ENCODE data around the gene PIK3AP1. TPM values are rescaled to one million over a fixed set of nuclear protein-coding genes. Genes with fewer than 3 reads are reported as not detected.

The PIK3AP1 gene
- total and polyA plus RNA-seq, 2 of the 13 experiments (the other 11 are each of a cell fraction or from before 2014, with no cell fraction given) = 3.6 to 13.8 TPM

DNA sequence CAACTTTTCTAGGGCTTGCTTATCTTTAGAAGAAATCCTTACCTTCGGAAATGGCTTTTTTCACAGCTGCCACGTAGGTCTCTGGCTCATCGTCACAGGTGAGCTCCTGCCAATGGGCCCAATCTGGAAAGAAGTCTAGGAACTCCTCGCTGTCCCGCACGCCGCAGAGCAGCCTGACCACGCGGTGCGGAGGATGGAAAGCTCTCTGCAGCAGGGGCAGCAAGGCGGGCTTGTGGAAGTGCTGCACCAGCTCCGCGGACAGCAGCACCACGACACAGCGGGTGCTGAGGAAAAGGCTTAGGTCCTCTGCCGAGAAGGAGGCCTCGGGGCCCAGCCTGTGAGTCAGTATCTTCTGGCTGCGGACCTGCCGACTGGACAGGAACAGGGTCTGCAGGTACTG is 10.8 kb downstream of the PIK3AP1 start (continued):
- TF ChIP-seq, protein P1, sequence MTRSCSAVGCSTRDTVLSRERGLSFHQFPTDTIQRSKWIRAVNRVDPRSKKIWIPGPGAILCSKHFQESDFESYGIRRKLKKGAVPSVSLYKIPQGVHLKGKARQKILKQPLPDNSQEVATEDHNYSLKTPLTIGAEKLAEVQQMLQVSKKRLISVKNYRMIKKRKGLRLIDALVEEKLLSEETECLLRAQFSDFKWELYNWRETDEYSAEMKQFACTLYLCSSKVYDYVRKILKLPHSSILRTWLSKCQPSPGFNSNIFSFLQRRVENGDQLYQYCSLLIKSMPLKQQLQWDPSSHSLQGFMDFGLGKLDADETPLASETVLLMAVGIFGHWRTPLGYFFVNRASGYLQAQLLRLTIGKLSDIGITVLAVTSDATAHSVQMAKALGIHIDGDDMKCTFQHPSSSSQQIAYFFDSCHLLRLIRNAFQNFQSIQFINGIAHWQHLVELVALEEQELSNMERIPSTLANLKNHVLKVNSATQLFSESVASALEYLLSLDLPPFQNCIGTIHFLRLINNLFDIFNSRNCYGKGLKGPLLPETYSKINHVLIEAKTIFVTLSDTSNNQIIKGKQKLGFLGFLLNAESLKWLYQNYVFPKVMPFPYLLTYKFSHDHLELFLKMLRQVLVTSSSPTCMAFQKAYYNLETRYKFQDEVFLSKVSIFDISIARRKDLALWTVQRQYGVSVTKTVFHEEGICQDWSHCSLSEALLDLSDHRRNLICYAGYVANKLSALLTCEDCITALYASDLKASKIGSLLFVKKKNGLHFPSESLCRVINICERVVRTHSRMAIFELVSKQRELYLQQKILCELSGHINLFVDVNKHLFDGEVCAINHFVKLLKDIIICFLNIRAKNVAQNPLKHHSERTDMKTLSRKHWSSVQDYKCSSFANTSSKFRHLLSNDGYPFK (CRISPR knock-in tag; IDR thresholded peaks at IDR 0.05; ENCODE audit: borderline replicate concordance) = no peak
- TF ChIP-seq SRY (CRISPR knock-in tag; IDR thresholded peaks at IDR 0.05) (no peak), RFX1 (IDR thresholded peaks at IDR 0.05) (no peak), ZNF543 (CRISPR knock-in tag; IDR thresholded peaks at IDR 0.05) (no peak), SIX4 (CRISPR knock-in tag; IDR thresholded peaks at IDR 0.05) (no peak), ZNF747 (CRISPR knock-in tag; IDR thresholded peaks at IDR 0.05; ENCODE audit: borderline replicate concordance) (no peak), ZNF773 (CRISPR knock-in tag; IDR thresholded peaks at IDR 0.05; ENCODE audit: borderline replicate concordance) (no peak), ZNF816 (CRISPR knock-in tag; IDR thresholded peaks at IDR 0.05; ENCODE audit: borderline replicate concordance) (no peak), NAIF1 (CRISPR knock-in tag; IDR thresholded peaks at IDR 0.05; ENCODE audit: borderline replicate concordance) (no peak), GABPA (IDR thresholded peaks at IDR 0.05; ENCODE audit: low read depth, low read length) (no peak), GABPA (CRISPR knock-in tag; IDR thresholded peaks at IDR 0.05; ENCODE audit: low read depth) (no peak), ZNF230 (CRISPR knock-in tag; IDR thresholded peaks at IDR 0.05) (no peak)

DNA sequence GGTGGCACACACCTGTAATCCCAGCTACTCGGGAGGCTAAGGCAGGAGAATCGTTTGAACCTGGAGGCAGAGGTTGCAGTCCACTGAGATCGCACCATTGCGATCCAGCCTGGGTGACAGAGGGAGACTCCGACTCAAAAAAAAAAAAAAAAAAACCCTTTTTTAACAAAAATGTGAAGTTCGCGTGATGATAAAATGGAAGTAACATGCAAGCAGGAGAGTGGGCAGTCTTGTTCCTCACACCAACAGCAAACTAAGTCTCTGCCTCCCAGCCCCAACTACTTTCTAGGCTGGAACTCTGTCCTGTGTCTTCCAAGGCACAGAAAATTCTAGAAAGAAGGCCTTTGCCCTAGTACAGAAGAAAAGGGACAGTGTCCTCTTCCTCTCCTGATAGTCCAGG is 11.3 kb downstream of the PIK3AP1 start:
- Histone ChIP-seq H3K9ac (ENCODE audit: insufficient read depth, low read depth, low read length) (no peak overlapping the region), H3K4me2 (ENCODE audit: low read depth, low read length) (no peak overlapping the region), H3K9me3 (ENCODE audit: low read length) (no peaks in the 10 kb centered on the region), H2AFZ (ENCODE audit: low read length) (no peak overlapping the region), H3K79me2 (ENCODE audit: insufficient read depth, low read length) (no peaks in the 10 kb centered on the region), H3K4me3 (replicated peaks in 1 of 3; ENCODE audit: insufficient read depth in 1 of 3, low read depth in 2 of 3, low read length in 3 of 3) (no peak overlapping the region), H3K27me3 (ENCODE audit: control insufficient read depth in 1 of 2, insufficient read depth in 2 of 2, low read length in 2 of 2) (no peaks in the 10 kb centered on the region), H3K27ac (ENCODE audit: extremely low read length, insufficient read depth, low read length) (no peak overlapping the region), H4K20me1 (ENCODE audit: insufficient read depth, low read length) (no peaks in the 10 kb centered on the region), H3K36me3 (replicated peaks in 1 of 2; ENCODE audit: control insufficient read depth in 1 of 2, insufficient read depth in 2 of 2, low read length in 2 of 2) (no peaks in the 10 kb centered on the region), H3K4me1 (ENCODE audit: insufficient read depth, low read length) (peaks cover 4% of the 10 kb centered on the region)
- BruUV-seq (replicated peaks) = no TSS peak
- ChIA-PET CTCF (ENCODE audit: low intra/inter-chr PET ratio, low total read pairs) (no interaction called here), POLR2A (no interaction called here)
- no peak for DNase-seq (ENCODE audit: low spot score)
- ATAC-seq = no peak
- no peak for FAIRE-seq
- intact Hi-C loops (cut with micrococcal nuclease; ENCODE audit: unreplicated experiment) (no loop called here), in situ Hi-C loops (cut with HindIII; ENCODE audit: extremely low pct_ligation_motif_present, low pct_unique_long_range_greater_than_20kb) (no loop called here)
- WGBS (ENCODE audit: low lambda C conversion rate) = 85% methylated on average over 7 of the region's 7 CpGs
- no peak for TF ChIP-seq GATAD2A (CRISPR knock-in tag; IDR thresholded peaks at IDR 0.05)
- TF ChIP-seq PTBP1 (IDR thresholded peaks at IDR 0.05; ENCODE audit: low read depth, low read length, poor library complexity, severe bottlenecking) = no peak
- TF ChIP-seq ZNF160 (CRISPR knock-in tag; IDR thresholded peaks at IDR 0.05) = no peak
- TF ChIP-seq ARID5B (CRISPR knock-in tag; IDR thresholded peaks at IDR 0.05) = no peak
- TF ChIP-seq ZNF367 (CRISPR knock-in tag; IDR thresholded peaks at IDR 0.05; ENCODE audit: borderline replicate concordance) = no peak
- no peak for TF ChIP-seq RBAK (CRISPR knock-in tag; IDR thresholded peaks at IDR 0.05)
- TF ChIP-seq RXRA (CRISPR knock-in tag; IDR thresholded peaks at IDR 0.05) = no peak
- no peak for TF ChIP-seq NR2F2 (IDR thresholded peaks at IDR 0.05; ENCODE audit: borderline replicate concordance, low read depth)
- no peak for TF ChIP-seq SYNCRIP (IDR thresholded peaks at IDR 0.05; ENCODE audit: insufficient read depth, low read depth, low read length)
- TF ChIP-seq HDAC1 (CRISPR knock-in tag; IDR thresholded peaks at IDR 0.05) = no peak
